Progenitor cell of endocrine pancreas (in vitro differentiated cells): ENCODE measurements around the gene TIMM29. TPM values are rescaled to one million over a fixed set of nuclear protein-coding genes. Genes with fewer than 3 reads are reported as not detected.

Experiments used
- DNase-seq: peaks from one replicate; pipeline ENCODE4 v3.0.0; 2021; ENCODE audit warnings: low spot score; ENCODE audit not compliant: unreplicated experiment
- H3K27ac Mint-ChIP-seq: 2 replicates; pipeline ENCODE4 v1.8.0; 2021; ENCODE audit warnings: mild to moderate bottlenecking, moderate library complexity, mixed read lengths
- H3K27me3 Mint-ChIP-seq: 2 replicates; pipeline ENCODE4 v1.8.0; 2021; ENCODE audit warnings: mixed read lengths
- H3K36me3 Mint-ChIP-seq: 2 replicates; pipeline ENCODE4 v1.8.0; 2022; ENCODE audit warnings: mixed read lengths; ENCODE audit not compliant: insufficient read depth
- H3K4me1 Mint-ChIP-seq: 2 replicates; pipeline ENCODE4 v1.8.0; 2021; ENCODE audit warnings: low read depth, mixed read lengths
- H3K4me3 Mint-ChIP-seq: 2 replicates; pipeline ENCODE4 v1.8.0; 2021; ENCODE audit warnings: low read depth, mild to moderate bottlenecking, moderate library complexity, mixed read lengths
- H3K9me3 Mint-ChIP-seq: 2 replicates; pipeline ENCODE4 v1.8.0; 2021; ENCODE audit warnings: low read depth, mixed read lengths
- total RNA-seq: library from RNA; stranded (reverse); gene quantifications from 2 replicates; pipeline ENCODE4 v1.2.1, GENCODE V29; 2021
- TF ChIP-seq, protein P1 (sequence below): fragments of 200-600 bp; sonication (generic); IDR thresholded peaks from one replicate; pipeline ENCODE4 v1.5.0; 2021; ENCODE audit warnings: antibody characterized with exemption, mild to moderate bottlenecking; ENCODE audit not compliant: unreplicated experiment

TIMM29 gene
- total RNA-seq, 1 donor from 2014 or later = 29.4 TPM

GRCh38 chr19:10898633-10899032 lies 30.0 kb upstream of the TIMM29 start:
- TF ChIP-seq, protein P1, sequence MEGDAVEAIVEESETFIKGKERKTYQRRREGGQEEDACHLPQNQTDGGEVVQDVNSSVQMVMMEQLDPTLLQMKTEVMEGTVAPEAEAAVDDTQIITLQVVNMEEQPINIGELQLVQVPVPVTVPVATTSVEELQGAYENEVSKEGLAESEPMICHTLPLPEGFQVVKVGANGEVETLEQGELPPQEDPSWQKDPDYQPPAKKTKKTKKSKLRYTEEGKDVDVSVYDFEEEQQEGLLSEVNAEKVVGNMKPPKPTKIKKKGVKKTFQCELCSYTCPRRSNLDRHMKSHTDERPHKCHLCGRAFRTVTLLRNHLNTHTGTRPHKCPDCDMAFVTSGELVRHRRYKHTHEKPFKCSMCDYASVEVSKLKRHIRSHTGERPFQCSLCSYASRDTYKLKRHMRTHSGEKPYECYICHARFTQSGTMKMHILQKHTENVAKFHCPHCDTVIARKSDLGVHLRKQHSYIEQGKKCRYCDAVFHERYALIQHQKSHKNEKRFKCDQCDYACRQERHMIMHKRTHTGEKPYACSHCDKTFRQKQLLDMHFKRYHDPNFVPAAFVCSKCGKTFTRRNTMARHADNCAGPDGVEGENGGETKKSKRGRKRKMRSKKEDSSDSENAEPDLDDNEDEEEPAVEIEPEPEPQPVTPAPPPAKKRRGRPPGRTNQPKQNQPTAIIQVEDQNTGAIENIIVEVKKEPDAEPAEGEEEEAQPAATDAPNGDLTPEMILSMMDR = no peak
- Mint-ChIP-seq H3K27ac (peak overlapping the region; percentile 45), H3K27me3 (no peaks in the 10 kb centered on the region), H3K36me3 (peaks cover 5% of the 10 kb centered on the region), H3K4me3 (no peak overlapping the region), H3K9me3 (peaks cover 6% of the 10 kb centered on the region), H3K4me1 (peaks cover 12% of the 10 kb centered on the region)
- no peak for DNase-seq

GRCh38 chr19:10899151-10899653 lies 29.4 kb upstream of the TIMM29 start:
- Mint-ChIP-seq H3K4me1 (peaks cover 10% of the 10 kb centered on the region), H3K27me3 (no peaks in the 10 kb centered on the region), H3K36me3 (peaks cover 7% of the 10 kb centered on the region), H3K27ac (no peak overlapping the region), H3K9me3 (peaks cover 6% of the 10 kb centered on the region), H3K4me3 (no peak overlapping the region)
- TF ChIP-seq, protein P1 = no peak
- no peak for DNase-seq

GRCh38 chr19:10907925-10908324 lies 20.7 kb upstream of the TIMM29 start:
- Mint-ChIP-seq H3K4me3 (no peak overlapping the region), H3K4me1 (no peaks in the 10 kb centered on the region), H3K27ac (no peak overlapping the region), H3K27me3 (no peaks in the 10 kb centered on the region), H3K9me3 (peaks cover 3% of the 10 kb centered on the region), H3K36me3 (peaks cover 12% of the 10 kb centered on the region)
- TF ChIP-seq, protein P1 = no peak
- DNase-seq = no peak

GRCh38 chr19:10908380-10908960 lies 20.1 kb upstream of the TIMM29 start:
- no peak for DNase-seq
- TF ChIP-seq, protein P1 = no peak
- Mint-ChIP-seq H3K9me3 (no peaks in the 10 kb centered on the region), H3K27ac (no peak overlapping the region), H3K36me3 (peaks cover 9% of the 10 kb centered on the region), H3K4me1 (no peaks in the 10 kb centered on the region), H3K27me3 (no peaks in the 10 kb centered on the region), H3K4me3 (no peak overlapping the region)

DNA sequence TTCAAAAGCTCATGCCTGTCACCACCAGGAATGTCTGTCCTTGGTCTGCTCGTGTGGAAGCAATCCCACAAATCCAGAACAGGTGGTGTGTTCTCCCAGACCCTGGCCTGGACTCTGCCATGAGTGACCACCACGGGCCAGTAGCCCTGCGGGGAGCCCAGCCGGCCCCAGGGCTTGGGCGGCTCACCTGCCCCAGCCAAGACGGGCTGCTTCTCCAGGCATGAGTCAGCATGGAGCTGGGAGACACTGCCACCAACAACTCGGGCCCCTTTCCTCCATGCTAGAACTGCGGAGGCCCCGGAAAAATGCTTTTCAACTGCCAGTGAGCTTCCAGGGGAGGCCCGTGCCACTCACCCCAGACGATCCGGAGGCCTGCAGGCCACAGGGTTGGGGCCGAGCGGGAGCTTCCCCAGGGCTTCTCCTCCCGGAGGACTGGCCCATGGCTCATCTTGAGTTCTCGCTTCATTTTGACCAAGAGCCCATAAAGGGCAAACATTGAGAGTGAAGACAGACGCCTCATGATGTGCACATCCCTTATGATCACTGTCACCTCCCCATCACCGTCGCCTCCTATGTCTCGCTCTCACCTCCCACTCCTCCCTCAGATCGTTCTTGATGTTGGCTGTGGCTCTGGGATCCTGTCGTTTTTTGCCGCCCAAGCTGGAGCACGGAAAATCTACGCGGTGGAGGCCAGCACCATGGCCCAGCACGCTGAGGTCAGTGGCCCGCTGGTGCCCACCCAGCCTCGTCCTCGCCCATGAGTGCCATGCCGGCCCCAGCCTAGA lies 16.8 kb upstream of the TIMM29 start:
- H3K36me3 Mint-ChIP-seq = peaks cover 7% of the 10 kb centered on the region
- TF ChIP-seq, protein P1 = no peak
- no peaks in the 10 kb centered on the region for H3K9me3 Mint-ChIP-seq
- peak overlapping the region; percentile 60 for H3K27ac Mint-ChIP-seq
- no peaks in the 10 kb centered on the region for H3K27me3 Mint-ChIP-seq
- H3K4me3 Mint-ChIP-seq = no peak overlapping the region
- no peak for DNase-seq
- no peaks in the 10 kb centered on the region for H3K4me1 Mint-ChIP-seq
